ENCODE data around the gene CDH4.

Gene CDH4

DNA sequence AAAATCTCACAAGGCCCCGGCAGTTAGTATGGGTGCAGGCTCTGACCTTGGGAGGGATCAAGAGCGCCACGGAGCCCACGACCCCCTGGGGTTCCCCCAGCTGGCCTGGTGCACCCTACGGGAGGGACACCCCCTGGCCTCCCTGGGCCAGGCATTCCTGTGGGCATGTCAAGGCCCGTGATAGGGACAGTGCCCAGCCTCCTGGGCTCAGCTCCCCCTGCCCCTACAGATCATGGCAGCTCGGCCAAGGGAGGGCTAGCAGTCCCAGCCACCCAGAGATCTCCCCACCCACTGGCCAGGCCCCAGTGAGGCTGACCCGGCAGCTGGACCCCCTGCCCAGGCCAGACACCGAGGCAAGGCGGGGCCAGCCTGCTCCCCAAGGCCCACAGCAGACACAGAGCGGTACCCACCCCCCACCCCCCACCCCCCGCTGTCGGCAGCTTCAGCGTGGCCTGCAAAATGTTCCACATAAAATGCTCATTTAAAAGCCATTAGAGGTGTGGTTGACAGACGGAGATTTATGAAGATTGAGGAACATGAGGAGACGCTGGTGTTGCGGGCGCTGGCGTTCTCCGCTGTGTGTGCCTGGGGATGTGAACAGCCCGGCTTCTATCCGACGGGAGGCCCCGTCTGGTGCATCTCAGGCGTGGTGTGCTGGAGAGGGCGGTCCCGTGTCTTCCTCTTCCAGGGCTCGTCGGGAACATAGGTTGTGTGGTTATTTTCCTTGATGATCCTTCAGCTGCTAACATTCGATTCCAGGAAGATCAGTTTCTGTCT, 625.1 kb downstream of the CDH4 start:
- DNase-seq: no peak

DNA sequence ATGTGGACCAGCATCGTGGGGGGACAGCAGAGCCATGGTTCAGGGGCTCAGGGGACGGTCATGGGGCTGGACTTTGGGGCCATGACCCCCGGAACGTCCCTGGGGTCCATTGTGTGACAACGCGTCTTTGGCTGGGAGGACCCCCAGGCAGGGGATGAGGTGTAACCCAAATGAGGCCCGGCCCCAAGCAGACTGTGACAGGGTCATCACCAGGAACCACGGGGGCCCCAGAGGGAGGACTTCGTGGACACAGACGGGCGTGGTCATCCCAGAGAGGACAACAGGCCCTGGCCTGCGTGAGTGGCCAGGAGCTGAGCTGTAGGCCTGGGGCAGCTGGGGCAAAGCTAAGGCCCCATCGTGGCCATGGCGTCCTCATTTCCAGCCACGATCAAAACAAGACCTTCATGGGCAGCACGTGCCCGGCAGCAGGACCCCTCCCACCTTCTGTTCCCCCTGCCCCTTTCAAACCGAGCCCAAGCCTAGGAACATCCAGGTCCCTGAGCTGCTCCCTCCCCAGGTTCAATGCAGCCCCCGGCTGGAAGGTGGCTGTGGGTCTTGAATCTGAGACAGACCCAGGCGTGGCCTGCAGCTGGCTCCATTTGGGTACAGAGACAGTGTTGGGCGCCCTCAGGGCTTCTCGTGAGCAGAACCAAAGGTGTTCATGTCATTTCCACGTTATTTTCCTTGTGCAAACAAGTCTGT, 625.9 kb downstream of the CDH4 start:
- DNase-seq: no peak

DNA sequence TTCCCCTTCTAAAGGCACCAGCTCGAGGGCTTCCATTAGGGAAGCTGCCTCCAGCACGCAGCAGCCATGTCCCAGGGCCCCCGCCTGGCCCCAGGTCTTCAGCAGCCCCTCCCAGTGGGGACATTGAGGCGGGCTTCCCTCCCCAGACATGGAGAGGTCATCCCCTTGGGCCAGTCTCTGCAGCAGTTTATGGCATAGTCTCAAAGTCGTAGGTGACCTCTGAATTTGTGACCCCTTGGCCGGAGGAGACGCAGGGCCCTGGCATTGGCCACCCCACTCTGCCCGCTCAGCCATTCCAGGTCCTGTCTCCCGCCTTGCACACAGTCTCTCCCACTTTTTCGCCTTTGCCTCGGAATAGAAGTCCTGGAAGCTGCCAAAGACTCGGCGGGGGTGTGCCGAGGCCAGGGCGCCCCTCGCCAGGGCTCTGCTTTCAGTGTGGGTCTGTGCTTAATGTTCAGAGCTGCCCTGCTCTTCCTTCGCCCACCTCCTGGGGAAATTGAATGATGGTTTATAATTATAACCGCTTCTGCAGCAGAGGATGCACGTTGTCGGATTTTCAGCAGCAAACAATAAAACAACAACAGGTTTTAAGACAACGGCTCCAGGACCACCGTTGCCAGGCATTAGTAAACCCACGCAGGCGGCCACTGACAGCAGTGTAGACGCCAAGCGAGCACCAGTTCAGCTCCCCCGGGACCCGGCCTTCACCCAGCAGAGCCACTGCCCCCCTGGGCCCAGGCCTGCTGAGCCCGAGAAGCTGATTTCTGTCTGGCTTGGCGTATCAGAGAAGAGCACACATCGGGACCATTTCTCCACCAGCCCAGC, 626.6 kb downstream of the CDH4 start:
- no peak for DNase-seq

DNA sequence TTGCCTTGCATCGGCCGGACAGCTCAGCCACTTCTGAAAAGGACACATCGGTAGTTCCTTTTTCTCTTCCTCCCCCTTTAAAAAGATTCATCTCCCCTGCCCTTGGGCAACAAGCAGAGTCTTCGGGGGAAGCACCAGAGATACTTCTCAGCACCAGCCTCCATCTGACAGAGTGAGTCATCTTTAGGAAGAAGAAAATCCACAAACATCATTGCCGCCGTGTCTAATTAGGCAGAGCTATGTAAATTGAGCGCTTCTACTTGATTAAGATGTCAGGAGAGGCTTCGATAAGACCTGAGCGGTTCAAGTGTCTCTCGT, 627.2 kb downstream of the CDH4 start:
- DNase-seq: no peak

DNA sequence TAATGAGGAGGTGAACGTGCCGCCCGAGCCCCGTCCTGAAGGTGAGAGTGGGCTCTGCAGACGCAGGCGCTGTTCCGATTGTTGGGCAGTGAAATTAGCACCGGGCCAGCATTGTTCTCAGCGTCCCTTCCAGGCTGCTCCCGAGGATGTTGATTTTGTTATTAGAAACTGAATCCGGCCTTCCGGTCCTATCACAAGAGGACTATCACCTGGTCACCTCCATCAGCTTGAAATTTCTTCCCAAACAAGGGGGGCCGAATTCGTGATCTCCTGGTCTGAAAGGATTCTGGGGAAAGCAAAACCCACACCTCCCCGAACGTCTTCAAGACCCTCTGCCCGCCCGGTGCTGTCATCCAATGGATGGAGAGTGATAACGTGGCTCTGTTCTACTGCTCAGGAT, 627.6 kb downstream of the CDH4 start:
- DNase-seq: no peak

DNA sequence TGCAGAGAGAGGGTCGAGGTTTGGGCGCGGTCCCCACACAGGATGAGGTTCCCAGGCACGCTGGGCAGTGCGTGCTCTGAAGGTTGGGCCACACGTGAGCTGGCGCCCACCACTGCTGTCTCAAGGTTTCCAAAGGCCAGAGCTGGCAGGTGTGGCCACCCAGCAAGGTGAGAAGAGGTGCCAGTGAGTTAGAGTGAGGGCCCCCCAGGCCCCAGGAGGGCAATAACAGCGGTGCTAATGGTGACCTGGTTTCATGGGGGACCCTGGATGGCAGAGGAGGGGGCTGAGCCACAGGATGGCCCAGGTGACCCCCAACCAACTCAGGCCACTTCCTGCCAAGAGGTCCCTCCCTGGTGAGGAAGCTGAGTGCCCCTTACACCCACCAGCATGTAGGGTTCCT, 628.6 kb downstream of the CDH4 start:
- no peak for DNase-seq

DNA sequence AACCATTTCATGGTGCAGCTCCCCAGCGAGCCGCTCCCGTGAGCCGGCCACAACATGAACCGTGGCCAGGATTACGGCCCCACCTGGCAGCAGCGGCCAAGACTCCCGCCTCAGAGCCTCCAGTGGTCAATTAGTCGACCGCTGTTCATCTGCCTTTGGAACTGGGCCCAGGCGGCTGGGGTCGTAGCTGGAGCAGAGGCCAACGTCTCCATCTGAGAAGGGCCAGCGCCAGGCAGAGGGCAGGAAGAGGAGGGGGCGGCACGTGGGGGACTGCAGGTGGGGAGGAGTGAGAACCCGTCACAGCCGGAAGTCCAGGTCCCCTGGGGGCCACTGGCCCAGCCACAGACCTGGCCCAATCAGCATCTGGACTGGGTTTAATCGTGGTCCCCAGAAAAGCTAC, 629.4 kb downstream of the CDH4 start:
- no peak for DNase-seq

DNA sequence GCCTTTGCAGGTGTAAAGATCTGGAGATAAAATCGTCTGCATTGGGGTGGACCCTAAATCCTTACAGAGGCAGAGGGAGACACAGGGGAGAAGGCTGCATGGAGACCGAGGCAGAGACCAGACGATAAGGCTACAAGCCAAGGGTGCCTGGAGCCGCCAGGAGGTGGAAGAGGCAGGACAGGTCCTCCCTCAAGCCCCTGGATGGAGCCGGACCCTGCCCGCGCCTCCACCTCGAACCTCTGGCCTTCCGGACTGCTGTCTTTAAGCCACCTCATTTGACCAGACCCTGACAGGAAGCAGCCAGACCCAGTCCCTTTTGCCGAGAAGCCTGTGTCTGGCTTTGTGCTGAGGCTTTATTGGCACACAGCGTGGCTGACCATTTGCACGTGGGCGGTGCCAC, 629.8 kb downstream of the CDH4 start:
- DNase-seq: no peak

DNA sequence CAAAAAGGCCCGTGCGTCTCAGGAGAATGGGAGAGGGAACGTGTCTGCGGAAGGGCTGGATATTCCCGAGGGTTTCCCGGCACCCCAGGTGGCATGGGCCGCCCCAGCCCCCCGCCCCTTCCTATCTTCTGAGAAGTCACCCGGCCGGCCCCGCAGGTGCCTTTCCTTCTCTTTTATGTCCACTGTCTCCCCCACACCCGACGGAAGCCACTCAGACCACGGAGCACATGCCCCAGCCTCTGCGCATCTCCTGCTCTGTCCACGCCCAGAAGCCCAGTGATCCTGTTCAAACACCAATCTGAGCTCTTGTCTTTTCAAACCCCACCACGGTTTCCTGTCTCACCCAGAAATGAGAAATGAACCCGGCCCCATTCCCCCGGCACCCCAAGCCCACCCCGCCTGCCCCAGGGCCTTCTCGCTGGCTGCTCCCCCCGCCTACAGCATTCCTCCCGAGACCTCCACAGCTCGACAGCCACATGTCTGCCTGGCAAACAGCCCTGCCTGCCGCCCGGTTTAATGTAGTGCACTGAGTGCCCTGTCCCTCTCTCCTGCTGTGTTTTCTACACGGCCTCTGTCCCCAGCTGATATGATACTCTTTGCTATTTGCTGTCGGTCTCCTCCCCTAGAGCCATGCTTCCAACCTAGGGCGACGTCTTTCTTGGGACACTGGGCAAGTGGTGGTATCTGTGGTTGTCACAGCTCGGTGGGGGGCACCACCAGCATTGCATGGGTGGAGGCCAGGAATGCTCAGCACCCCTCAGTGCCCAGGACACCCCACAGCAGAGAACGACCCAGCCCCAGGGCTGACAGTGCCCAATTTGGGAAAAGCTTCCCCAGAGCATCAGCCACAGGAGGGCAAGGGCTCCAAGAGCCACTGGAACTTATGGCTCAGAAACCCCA, 630.9 kb downstream of the CDH4 start:
- no peak for DNase-seq

DNA sequence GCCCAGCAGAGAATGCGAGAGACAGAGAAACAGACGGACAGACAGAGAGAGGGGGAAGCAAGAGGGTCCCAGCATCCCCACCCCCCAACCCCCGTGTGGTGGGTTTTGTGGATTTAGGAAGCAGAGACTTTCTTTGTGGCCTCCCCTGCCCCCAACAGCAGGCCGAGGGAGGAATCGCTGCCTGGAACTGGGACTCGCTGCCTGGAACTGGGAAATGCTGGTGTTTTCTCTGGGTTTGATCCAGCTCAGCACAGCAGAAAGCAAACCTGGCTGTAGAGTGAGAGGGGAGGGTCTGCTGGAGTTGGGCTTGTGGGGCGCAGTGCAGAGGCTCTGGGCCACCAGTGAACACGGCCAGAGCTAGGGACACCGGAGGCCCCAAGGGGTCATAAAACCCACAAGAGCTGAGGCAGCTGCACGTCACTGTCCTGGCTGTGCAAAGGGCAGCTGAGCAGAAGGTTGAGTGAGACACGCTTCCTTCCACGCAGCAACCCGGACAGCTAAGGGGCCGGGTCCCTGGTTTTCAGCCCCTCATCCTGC, 631.9 kb downstream of the CDH4 start:
- no peak for DNase-seq

DNA sequence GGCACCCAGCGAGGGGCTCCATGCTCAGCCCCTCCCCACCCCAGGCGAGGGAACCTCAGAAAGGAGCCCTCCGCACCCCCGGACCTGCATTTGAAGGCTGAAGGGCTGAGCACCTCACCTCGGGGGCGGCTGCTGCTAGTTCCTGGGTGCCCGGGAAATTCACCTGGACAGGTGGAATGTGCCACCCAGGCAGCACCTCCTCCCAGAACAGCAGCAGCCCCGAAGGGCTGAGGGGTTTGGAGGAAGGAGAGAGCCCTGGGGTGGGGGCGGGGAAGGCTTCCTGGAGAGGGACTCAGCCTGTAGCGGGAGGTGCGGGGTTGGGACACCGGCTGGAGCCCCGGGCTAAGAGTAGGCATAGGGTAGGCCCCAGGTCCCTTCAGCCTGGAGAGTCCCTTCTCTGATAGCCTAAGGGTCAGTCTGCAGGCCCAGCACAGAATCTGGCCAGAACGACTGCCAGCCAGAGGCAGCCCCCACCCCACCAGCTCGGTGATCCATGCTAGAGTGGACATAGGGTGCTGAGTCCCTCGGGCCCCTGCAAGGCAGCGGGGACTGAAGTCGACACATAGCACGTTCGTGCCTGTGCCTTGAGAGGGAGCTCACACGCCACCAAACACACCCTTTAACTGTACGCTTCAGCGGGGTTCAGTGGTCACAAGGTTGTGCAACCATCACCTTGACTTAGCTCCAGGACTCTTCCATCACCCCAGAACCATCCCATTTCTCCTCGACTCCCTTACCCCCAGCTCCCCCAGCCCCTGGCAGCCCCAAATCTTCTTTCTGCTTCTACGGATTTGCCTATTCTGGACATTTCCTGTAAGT, 632.7 kb downstream of the CDH4 start:
- DNase-seq: no peak

DNA sequence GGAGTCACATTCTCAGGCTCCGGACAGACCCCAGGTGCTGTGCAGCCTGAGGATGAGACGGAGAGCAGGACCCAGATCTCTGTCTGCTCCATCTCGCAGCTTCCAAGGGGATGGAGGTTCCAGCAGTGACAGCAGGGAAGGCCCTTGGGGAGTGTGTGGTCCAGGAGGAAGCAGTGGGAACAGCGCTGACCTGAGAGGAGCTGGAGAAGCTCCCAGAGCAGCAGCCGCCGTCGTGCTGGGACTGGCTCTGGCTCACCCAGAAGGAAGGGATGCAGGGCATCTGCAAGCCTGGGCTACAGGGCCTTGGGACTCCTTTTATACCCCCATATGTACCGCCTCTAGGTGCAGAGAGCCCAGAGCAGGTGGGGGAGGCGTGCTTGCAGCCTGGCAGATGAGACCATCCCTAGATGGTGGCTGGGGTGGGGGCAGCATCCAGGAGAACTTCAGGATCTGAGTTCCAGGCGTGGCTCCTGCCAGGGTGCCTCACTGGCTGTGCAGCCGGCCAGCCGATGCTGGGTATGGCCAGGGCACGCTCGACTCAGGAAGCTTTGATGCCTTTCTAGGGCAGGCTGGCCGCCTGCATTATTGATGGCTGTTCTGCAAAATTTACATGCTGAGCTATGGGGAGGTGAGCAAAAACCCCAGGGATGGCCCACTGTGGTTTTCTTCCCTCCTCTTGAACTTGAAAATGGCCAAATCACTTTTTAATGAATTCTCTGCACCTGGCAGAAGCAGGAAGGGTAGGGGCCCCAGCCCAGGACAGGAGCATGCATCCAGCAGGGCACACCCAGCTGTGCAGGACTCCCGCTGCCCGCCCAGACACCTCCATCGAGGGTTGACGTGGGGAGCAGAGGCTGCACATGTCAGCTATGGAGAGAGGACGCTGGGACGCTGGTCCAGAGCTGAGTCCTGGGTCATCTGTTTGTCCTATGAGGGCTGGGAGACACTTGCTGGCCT, 634.0 kb downstream of the CDH4 start:
- no peak for DNase-seq

DNA sequence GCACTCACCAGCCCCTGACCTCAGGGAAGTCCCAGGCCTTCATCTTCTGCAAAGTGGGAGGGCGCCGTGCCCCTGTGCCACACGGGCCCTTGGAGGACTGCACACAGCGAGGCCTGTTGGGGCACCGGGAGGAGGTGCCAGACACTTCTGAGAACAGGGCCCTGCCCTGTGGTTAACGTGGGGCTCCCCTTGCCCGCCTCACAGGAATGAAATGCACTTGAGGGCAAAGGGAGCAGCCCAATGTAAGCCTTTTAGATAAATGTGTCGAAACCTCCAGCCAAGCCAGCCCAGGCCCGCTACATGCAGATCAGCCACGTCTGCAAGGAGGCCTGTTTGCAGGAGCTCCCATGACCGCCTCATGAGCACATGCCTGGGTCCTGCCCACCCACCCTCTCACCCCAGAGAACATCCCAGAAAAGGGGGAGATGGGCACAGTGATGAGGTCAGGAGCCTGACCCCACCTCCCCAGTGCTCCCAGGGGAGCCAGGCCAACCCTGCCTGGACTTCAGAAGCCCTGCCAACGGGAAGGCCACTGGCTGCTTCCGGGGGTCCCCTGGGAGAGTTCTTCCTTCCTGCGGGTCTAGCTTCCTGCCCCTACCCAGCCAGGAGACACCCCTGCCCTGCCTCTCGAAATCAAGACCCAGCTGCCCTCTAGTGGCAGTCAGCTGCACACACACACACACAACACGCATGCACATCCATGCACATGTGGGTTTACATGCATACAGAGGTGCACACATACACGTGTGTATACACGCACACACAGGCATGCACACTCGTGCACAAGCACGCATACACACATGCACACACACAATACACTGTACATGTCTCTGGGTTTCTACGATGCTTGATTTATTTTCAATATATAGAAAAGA, 634.9 kb downstream of the CDH4 start:
- peak in 2 of 5 experiments; percentile 9 to 44 for DNase-seq

DNA sequence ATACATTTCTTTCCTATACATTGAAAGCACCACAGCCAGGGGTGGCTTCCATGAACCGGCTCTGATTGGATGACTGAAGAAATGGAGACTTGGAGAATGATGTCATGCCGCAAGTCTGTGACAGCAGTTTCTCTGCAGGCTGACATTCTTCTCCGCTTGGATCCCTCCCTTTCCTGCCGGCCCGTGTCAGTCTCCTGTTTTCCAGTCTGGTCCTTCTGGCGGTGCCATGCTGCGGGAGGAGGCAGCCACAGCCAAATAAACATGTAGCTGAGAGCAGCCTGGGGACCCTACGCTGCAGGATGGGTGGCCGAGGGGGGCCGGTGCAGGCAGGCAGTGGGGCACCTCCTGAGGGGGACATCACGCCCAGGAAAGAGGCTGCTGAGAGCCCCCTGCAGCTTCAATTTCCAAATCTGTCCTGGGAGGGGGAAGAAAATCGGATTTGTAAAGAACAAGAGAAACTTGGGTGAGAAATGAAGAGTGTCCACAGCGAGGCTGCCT, 635.6 kb downstream of the CDH4 start:
- DNase-seq: no peak

DNA sequence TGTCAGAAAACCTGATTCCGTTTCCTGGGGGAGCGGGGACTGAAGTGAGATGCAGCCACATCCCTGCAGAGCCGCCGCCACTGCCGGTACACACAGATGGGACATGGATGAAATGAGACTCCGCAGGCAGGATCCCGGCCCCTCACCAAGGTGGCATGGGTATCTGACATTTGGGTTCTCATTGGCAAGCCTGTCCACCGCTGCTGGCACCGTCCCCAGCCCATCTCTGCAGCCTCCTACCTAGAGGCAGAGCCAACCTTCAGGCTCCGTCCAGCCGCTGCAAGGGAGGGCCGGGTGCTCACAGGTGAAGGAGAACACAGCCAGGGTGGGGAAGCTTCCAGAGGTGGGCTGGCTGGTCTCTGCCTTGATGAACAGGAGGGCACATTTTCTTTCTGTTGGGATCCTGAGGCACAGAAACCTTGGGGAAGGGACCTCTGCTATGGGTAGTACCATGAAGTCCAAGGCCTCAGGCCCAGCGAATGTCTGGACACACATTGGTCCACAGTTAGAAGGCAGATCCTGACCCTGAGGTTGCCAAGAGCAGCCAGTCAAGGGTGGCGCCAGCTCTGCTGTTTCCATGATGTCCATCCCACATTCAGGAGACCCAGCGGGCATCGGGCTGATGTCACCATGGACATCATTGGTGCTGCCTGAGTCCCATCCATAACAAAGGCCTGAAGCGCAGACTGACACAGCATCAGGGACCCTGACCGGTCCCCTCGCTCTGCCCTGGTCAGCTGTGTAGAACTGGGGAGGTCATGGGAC, 636.2 kb downstream of the CDH4 start:
- no peak for DNase-seq

DNA sequence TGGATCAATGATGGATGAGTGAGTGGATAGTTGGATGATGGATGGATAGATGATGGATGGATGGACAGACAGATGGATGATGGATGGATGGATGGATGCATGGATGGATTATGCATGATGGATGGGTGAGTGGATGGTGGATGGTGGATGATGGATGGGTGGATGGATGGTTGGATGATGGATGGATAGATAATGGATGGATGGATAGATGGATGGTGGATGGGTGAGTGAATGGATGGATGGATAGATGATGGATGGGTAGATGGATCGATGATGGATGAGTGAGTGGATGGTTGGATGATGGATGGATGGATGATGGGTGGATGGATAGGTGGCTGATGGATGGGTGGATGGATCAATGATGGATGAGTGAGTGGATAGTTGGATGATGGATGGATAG, 637.6 kb downstream of the CDH4 start:
- DNase-seq: no peak

DNA sequence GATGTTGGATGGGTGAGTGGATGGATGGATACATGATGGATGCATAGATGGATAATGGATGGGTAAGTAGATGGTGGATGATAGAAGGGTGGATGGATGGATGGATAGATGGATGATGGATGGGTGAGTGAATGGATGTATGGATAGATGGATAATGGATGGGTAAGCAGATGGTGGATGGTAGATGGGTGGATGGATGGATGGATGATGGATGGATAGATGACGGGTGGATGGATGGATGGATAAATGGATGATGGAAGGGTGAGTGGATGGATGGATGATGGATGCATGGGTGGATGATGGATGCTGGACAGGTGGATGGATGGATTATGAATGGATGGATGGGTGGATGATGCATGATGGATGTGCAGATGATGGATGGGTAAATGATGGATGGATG, 638.1 kb downstream of the CDH4 start:
- no peak for DNase-seq

DNA sequence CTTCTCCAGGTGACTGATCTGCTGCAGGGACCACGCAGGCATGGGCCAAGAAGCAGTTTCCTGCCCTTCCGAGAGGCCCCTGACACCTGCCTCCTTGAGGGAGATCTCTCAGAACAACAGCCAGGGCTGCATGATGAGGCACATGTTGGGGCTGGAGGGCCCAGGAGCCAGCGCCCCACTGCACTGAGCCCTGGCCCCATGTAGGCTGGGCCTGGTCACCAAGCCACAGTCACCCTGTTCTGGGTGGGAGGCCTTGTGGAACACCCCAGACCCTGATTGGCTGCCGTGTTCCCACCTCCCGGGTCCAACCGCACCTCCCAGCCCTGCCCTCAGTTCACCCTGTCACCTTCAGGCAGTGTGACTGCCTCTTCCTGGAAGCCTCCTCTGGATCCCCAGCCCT, 639.4 kb downstream of the CDH4 start:
- no peak for DNase-seq
